HepG2 (cell line): ENCODE measurements around the gene GTF3A. TPM values are rescaled to one million over a fixed set of nuclear protein-coding genes. Genes with fewer than 3 reads are reported as not detected.

Experiments
- ATAC-seq: fragments of 200-7000 bp; cut with Tn5 transposase; 3 replicates; pipeline ENCODE4 v1.9.1; 2020; ENCODE audit warnings: mild to moderate bottlenecking, moderate library complexity
- BruUV-seq: library from RNA; stranded (reverse); fragments of 400-500 nt; replicated peaks from 2 replicates; lab custom pipeline; 2021; lab: Mats Ljungman, UMichigan
- CTCF ChIA-PET: fragments of 300-600 bp; formaldehyde crosslinking; extraction: SDS; loops from one replicate; lab custom pipeline; 2021; ENCODE audit warnings: low total read pairs, inconsistent platforms, low intra/inter-chr PET ratio; lab: Yijun Ruan, JAX
- POLR2A ChIA-PET: fragments of 350-600 bp; sonication (Branson Sonifier 250); formaldehyde crosslinking; loops from one replicate; lab custom pipeline; 2020; ENCODE audit warnings: antibody characterized with exemption, inconsistent platforms; lab: Yijun Ruan, JAX
- DNase-seq: peaks from one replicate; pipeline ENCODE4 v3.0.0-alpha.2; 2015; ENCODE audit warnings: low spot score
- FAIRE-seq: peaks from 3 replicates; lab custom pipeline; 2011; peaks lifted over from hg19 to GRCh38; lab: Jason Lieb, UNC
- H2AFZ ChIP-seq: one replicate; pipeline ENCODE4 v1.6.1; 2011; ENCODE audit warnings: low read length, inconsistent platforms
- H3K27ac ChIP-seq: fragments of 300-600 bp; 3 replicates; pipeline ENCODE4 v1.8.0; 2011; ENCODE audit warnings: mixed run types, mild to moderate bottlenecking, mixed read lengths, low read length, inconsistent platforms; ENCODE audit not compliant: insufficient read depth; ENCODE audit errors: extremely low read length
- H3K27me3 ChIP-seq, 2 experiments: fragments of 200-600 bp in 1 of 2; 2 replicates in 1 of 2; 3 replicates in 1 of 2; pipeline versions ENCODE4 v1.6.0 to v1.8.0; 2011; ENCODE audit warnings: low read length in 2 of 2, mild to moderate bottlenecking in 2 of 2, moderate library complexity in 2 of 2, inconsistent platforms in 1 of 2; ENCODE audit not compliant: insufficient read depth in 2 of 2, control insufficient read depth in 1 of 2
- H3K36me3 ChIP-seq, 2 experiments: fragments of 200-600 bp in 1 of 2; replicated peaks in 1 of 2; 2 replicates in 1 of 2; 3 replicates in 1 of 2; pipeline versions ENCODE4 v1.5.1 to v1.8.0; 2011; ENCODE audit warnings: low read length in 2 of 2, inconsistent platforms in 1 of 2; ENCODE audit not compliant: insufficient read depth in 2 of 2, control insufficient read depth in 1 of 2
- H3K4me1 ChIP-seq: 2 replicates; pipeline ENCODE4 v1.5.1; 2012; ENCODE audit warnings: low read length, inconsistent platforms; ENCODE audit not compliant: insufficient read depth
- H3K4me2 ChIP-seq: 2 replicates; pipeline ENCODE4 v1.6.0; 2011; ENCODE audit warnings: low read depth, low read length, inconsistent platforms
- H3K4me3 ChIP-seq, 3 experiments: fragments of 200-600 bp in 1 of 3; sonication (generic), shearing (Covaris generic) in 1 of 3; replicated peaks in 1 of 3; 2 replicates each; pipeline ENCODE4 v1.5.1; 2011 to 2016; ENCODE audit warnings: low read length in 3 of 3, inconsistent platforms in 2 of 3, low read depth in 2 of 3, mild to moderate bottlenecking in 2 of 3, control low read depth in 1 of 3, mixed read lengths in 1 of 3; ENCODE audit not compliant: insufficient read depth in 1 of 3
- H3K79me2 ChIP-seq: one replicate; pipeline ENCODE4 v1.6.1; 2011; ENCODE audit warnings: low read length, inconsistent platforms; ENCODE audit not compliant: insufficient read depth
- H3K9ac ChIP-seq: 2 replicates; pipeline ENCODE4 v1.6.0; 2011; ENCODE audit warnings: mild to moderate bottlenecking, low read depth, low read length, inconsistent platforms; ENCODE audit not compliant: insufficient read depth
- H3K9me3 ChIP-seq: 2 replicates; pipeline ENCODE4 v1.5.1; 2012; ENCODE audit warnings: mild to moderate bottlenecking, low read length
- H4K20me1 ChIP-seq: 2 replicates; pipeline ENCODE4 v1.6.0; 2011; ENCODE audit warnings: inconsistent platforms, mild to moderate bottlenecking, low read length, moderate library complexity; ENCODE audit not compliant: insufficient read depth
- HES4 ChIP-seq: sonication (generic); formaldehyde crosslinking; IDR thresholded peaks from 2 replicates; pipeline ENCODE4 v1.9.0; 2021; ENCODE audit warnings: mild to moderate bottlenecking, missing genetic modification reagents, borderline replicate concordance
- HNF4A ChIP-seq: sonication (generic); formaldehyde crosslinking; IDR thresholded peaks from 2 replicates; pipeline ENCODE4 v1.4.0; 2020; ENCODE audit warnings: missing genetic modification reagents
- MAF1 ChIP-seq: sonication (generic); formaldehyde crosslinking; IDR thresholded peaks from 2 replicates; pipeline ENCODE4 v1.5.0; 2020; ENCODE audit warnings: missing genetic modification reagents, borderline replicate concordance
- ONECUT2 ChIP-seq: sonication (generic); formaldehyde crosslinking; IDR thresholded peaks from 2 replicates; pipeline ENCODE4 v1.4.0; 2020; ENCODE audit warnings: missing genetic modification reagents
- RBM22 ChIP-seq: fragments of 200-400 bp; formaldehyde crosslinking; optimal IDR thresholded peaks from 2 replicates; pipeline ENCODE3; 2017; ENCODE audit warnings: mild to moderate bottlenecking, low read length, moderate library complexity
- SP140L ChIP-seq: sonication (generic); formaldehyde crosslinking; IDR thresholded peaks from 2 replicates; pipeline ENCODE4 v1.4.0; 2020; ENCODE audit warnings: missing genetic modification reagents, borderline replicate concordance
- SP5 ChIP-seq: IDR thresholded peaks from 2 replicates; pipeline ENCODE4 v1.6.1; 2016; ENCODE audit warnings: low read depth, borderline replicate concordance
- SRSF4 ChIP-seq: fragments of 200-400 bp; formaldehyde crosslinking; IDR thresholded peaks from one replicate; pipeline ENCODE4 v1.6.1; 2018; ENCODE audit warnings: mild to moderate bottlenecking, low read depth, low read length, moderate library complexity; ENCODE audit not compliant: poor library complexity, severe bottlenecking
- TFAP4 ChIP-seq: sonication (generic); IDR thresholded peaks from 2 replicates; pipeline ENCODE4 v1.6.1; 2016; ENCODE audit warnings: low read depth, borderline replicate concordance
- ZBTB25 ChIP-seq: IDR thresholded peaks from 2 replicates; pipeline ENCODE4 v1.6.1; 2018; ENCODE audit warnings: missing genetic modification reagents
- ZMYM4 ChIP-seq: sonication (generic); formaldehyde crosslinking; IDR thresholded peaks from 2 replicates; pipeline ENCODE4 v1.8.1; 2023; ENCODE audit warnings: mild to moderate bottlenecking, missing genetic modification reagents
- ZNF496 ChIP-seq: sonication (generic); formaldehyde crosslinking; IDR thresholded peaks from 2 replicates; pipeline ENCODE4 v1.8.1; 2023; ENCODE audit warnings: mild to moderate bottlenecking, moderate library complexity, missing genetic modification reagents; ENCODE audit not compliant: insufficient replicate concordance
- ZNF781 ChIP-seq: sonication (generic); formaldehyde crosslinking; IDR thresholded peaks from 2 replicates; pipeline ENCODE4 v1.5.1; 2020; ENCODE audit warnings: borderline replicate concordance, mild to moderate bottlenecking, missing genetic modification reagents; ENCODE audit errors: not compliant biosample characterization
- WGBS: methylation state at CpG from one replicate; pipeline ENCODE4 v1.1.6; 2017; ENCODE audit warnings: low lambda C conversion rate; 5-methylcytosine and 5-hydroxymethylcytosine counted together
- in situ Hi-C: cut with HindIII; loops from 2 replicates; pipeline ENCODE4 v1.10.0; 2017; ENCODE audit warnings: low pct_unique_long_range_greater_than_20kb; ENCODE audit not compliant: extremely low pct_ligation_motif_present
- intact Hi-C: fragments of 100-400 bp; cut with micrococcal nuclease; formaldehyde crosslinking; loops from one replicate; pipeline ENCODE4 v1.10.0; 2022; ENCODE audit not compliant: unreplicated experiment
- polyA plus RNA-seq, 8 experiments: library from polyadenylated mRNA; depleted of rRNA in 3 of 8; stranded (reverse) in 7 of 8; unstranded in 1 of 8; fragments of >200 nt; fragmentation: Illumina TruSeq in 4 of 8; extraction: Trizol in 4 of 8; gene quantifications; 2 replicates each; pipeline versions ENCODE4 v1.2.1 to v1.2.3, GENCODE V29; 2011 to 2016; ENCODE audit warnings: low read depth in 4 of 8, missing spikeins in 1 of 8, mixed read lengths in 1 of 8; ENCODE audit not compliant: insufficient read depth in 1 of 8
- total RNA-seq, 5 experiments: library from RNA; depleted of rRNA; stranded (reverse); fragments of >200 nt; fragmentation: Illumina TruSeq; extraction: Trizol; gene quantifications; 2 replicates each; pipeline ENCODE4 v1.2.3, GENCODE V29; 2016; ENCODE audit warnings: low read depth in 1 of 5
- TF ChIP-seq, protein P1 (sequence below): sonication (generic); formaldehyde crosslinking; IDR thresholded peaks from 2 replicates; pipeline ENCODE4 v1.4.0; 2020; ENCODE audit warnings: missing genetic modification reagents, borderline replicate concordance

GTF3A gene
- total and polyA plus RNA-seq, 2 of the 13 experiments (the other 11 are each of a cell fraction or from before 2014, with no cell fraction given), result 42.1 to 176 TPM

DNA sequence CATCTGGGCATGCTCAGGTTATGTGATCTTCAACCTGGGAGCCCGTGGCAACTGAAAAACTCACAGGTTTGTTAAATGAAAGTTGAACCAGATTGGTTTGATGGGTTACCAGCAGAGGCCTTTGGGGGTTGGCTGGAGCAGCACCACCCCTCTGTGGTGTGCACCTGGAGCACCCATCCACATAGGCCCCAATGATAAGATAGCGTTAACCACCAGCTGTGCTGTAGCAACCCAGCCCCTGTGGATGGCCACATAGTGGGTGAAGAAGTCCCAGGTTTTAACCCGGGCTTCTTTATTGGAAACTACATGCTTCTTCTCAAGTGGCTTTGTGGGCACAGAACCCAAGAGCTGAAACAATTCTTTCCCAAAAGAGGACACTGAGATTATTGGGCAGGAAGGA lies 48.5 kb downstream of the GTF3A start:
- H3K9me3 ChIP-seq, result no peaks in the 10 kb centered on the region
- no peak overlapping the region for H3K4me2 ChIP-seq
- in situ Hi-C loops, result no loop called here
- no peak overlapping the region for H2AFZ ChIP-seq
- no peaks in the 10 kb centered on the region for H3K27me3 ChIP-seq
- H3K4me3 ChIP-seq, result no peak overlapping the region
- TF ChIP-seq ONECUT2 (CRISPR knock-in tag) (no peak), RBM22 (no peak), HNF4A (CRISPR knock-in tag) (no peak), SP5 (CRISPR knock-in tag) (no peak)
- TF ChIP-seq, protein P1, sequence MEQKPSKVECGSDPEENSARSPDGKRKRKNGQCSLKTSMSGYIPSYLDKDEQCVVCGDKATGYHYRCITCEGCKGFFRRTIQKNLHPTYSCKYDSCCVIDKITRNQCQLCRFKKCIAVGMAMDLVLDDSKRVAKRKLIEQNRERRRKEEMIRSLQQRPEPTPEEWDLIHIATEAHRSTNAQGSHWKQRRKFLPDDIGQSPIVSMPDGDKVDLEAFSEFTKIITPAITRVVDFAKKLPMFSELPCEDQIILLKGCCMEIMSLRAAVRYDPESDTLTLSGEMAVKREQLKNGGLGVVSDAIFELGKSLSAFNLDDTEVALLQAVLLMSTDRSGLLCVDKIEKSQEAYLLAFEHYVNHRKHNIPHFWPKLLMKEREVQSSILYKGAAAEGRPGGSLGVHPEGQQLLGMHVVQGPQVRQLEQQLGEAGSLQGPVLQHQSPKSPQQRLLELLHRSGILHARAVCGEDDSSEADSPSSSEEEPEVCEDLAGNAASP (CRISPR knock-in tag), result no peak
- TF ChIP-seq, all 625 proteins: peak for 0
- Histone ChIP-seq H3K9ac (no peak overlapping the region), H3K4me1 (peaks cover 21% of the 10 kb centered on the region), H3K79me2 (no peaks in the 10 kb centered on the region), H3K36me3 (no peaks in the 10 kb centered on the region), H4K20me1 (no peaks in the 10 kb centered on the region), H3K27ac (no peak overlapping the region)
- DNase-seq (no peak), FAIRE-seq (no peak), ATAC-seq (no peak)
- 0% methylated on average over 1 of the region's 3 CpGs for WGBS
- no TSS peak for BruUV-seq
- ChIA-PET CTCF (no interaction called here), POLR2A (no interaction called here)
- intact Hi-C loops, result no loop called here

DNA sequence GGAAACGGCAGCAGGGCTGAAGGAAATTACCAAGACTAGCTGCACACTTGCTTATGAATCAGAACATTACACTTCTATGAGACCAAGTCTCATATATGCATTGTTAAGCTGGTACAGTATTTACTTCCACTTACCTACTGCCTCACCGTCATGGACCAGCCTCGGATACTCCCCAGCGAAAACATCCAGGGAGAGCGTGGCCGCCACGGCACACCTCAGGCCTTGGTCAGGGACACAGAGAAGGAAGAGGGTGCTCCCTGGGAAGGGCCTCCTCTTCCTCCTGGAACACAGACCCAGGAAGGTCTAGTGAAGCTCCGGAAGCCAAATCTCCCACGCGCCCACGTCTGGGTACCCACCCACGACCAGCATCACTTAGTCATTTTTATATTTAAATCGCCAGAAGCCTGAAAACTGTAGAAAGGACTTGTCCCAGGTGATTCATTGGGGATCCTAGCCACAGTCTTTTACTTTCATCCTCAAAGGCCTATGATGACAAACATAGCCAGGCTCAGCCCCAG lies 50.4 kb downstream of the GTF3A start:
- Histone ChIP-seq H3K4me2 (no peak overlapping the region), H2AFZ (no peak overlapping the region), H4K20me1 (no peaks in the 10 kb centered on the region), H3K9ac (no peak overlapping the region), H3K27ac (no peak overlapping the region), H3K79me2 (no peaks in the 10 kb centered on the region), H3K9me3 (no peaks in the 10 kb centered on the region), H3K4me1 (peaks cover 24% of the 10 kb centered on the region), H3K36me3 (no peaks in the 10 kb centered on the region), H3K27me3 (no peaks in the 10 kb centered on the region), H3K4me3 (no peak overlapping the region)
- intact Hi-C loops (loop anchor here (5.0 kb wide), 1 partner anchor 507 kb away; no protein-coding TSS in a partner anchor), in situ Hi-C loops (loop anchor here (25.0 kb wide), 1 partner anchor 512 kb away; the partner anchor contains the start of gene URAD)
- ChIA-PET CTCF (no interaction called here), POLR2A (no interaction called here)
- 74% methylated on average over 10 of the region's 13 CpGs for WGBS
- no peak for ATAC-seq
- DNase-seq, result no peak
- FAIRE-seq, result no peak
- BruUV-seq, result no TSS peak
- no peak for TF ChIP-seq ZNF781 (CRISPR knock-in tag)
- TF ChIP-seq ZNF496 (CRISPR knock-in tag), result no peak
- no peak for TF ChIP-seq MAF1 (CRISPR knock-in tag)
- no peak for TF ChIP-seq SRSF4
- TF ChIP-seq ZMYM4 (CRISPR knock-in tag), result no peak
- TF ChIP-seq SP140L, result no peak
- no peak for TF ChIP-seq TFAP4
- TF ChIP-seq ZBTB25, result no peak
- no peak for TF ChIP-seq HES4 (CRISPR knock-in tag)
